ENCODE measurements around the gene NDRG4.

The NDRG4 gene

DNA sequence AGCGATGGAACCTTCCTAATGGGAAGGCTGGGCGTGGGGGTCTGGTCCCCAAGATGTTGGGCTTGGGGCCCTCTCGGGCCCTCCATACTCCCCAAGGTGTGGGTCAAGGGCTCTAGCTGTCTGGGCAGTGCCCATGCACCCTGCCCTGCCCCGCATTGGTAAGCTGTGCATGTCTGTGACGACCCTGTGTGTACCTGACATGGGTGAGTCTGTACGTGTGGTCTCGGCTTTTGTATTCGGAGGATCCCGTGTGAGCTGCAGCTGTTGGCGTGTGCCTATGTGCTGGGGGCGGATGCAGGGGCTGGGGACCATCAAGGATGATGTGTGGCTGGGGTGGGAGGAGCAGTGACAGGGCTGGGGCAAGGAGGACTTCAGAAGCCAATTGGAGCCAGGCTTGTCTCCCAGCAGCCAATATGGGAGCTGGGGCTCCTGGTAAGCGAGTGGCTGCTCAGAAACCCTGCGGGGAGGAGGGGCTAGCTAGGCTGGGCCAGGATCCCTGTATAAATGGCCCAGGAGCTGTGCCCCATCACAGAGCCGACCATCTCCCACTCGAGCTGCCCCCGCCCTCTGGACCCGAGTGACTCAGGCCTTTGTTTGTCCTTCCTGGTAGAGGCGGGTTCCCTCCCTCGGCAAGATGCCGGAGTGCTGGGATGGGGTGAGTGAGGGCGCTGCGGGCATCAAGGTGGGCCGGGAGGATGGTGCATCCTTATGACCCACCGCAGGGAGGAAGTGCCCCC lies at the start of gene NDRG4:
Gene NDRG4, plus strand, starts transcription at position 529 of the 737 bp plus-strand sequence. Its CDS starts 106 bp downstream, at position 635.
- no peak for DNase-seq

DNA sequence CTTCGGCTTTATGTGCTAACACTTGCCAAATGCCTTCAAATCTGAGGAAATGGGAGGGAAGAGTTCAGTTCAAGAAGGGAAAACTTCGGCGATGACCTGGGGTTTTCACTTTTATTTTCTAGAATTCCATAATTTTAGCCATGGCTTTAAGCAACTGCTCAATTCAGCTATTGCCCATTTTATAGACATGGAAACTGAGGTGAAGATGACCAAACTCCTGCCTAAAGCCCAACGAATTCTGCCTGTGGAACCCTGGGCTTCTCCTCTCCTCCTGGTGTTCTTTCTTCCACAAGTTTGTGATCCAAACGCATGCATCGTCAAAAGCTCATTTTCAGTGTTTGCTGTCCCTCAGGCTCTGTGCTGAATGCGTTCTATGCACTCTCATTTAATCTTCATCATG lies 49.4 kb upstream of the NDRG4 start:
- DNase-seq: no peak

GRCh38 chr16:58451265-58451689 lies 48.7 kb upstream of the NDRG4 start:
- no peak for DNase-seq

DNA sequence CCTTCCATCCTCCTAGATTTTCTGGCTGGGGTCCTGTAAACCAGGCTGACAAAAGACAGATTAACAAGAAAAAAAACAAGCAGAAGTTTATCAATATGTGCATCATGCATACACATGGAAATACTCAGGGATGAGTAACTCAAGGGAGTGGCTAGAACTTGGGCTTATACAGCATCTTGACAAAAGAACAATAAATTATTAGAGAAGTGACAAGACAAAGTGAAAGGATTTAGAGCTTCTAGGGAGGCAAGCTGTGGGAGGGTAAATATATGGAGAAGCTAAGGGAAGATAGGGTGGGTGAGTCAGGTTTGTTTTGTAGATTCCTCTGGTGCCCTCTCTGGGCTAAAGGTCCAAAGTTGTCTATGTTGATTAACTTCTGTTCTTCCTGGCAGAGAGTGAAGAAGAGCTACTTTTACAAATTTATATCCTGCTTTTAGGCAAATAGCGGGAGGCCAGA lies 48.0 kb upstream of the NDRG4 start:
- no peak for DNase-seq

GRCh38 chr16:58452640-58453039 lies 47.3 kb upstream of the NDRG4 start:
- DNase-seq: no peak

- DNase-seq: no peak
These were observed 45.8 kb upstream of the NDRG4 start for GRCh38 chr16:58454178-58454577.

DNA sequence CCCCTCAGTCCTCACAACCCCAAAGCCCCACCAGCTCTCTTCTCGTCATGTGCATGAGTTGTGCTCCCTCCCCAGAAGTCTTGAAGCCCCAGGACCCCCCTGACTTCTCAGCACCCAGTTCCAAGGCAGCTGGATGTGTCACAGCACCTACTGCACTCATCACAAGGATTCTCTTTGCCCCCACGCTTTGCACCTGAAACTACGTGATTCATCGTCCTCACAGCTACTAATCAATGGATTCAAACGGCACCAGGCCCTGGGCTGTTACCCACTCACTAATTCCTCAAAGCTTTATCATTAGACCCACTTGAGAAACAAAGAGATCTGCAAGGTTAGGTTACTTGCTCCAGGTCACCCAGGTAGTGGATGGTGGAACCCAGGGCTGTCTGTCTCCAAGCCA lies 45.1 kb upstream of the NDRG4 start:
- DNase-seq: no peak

DNA sequence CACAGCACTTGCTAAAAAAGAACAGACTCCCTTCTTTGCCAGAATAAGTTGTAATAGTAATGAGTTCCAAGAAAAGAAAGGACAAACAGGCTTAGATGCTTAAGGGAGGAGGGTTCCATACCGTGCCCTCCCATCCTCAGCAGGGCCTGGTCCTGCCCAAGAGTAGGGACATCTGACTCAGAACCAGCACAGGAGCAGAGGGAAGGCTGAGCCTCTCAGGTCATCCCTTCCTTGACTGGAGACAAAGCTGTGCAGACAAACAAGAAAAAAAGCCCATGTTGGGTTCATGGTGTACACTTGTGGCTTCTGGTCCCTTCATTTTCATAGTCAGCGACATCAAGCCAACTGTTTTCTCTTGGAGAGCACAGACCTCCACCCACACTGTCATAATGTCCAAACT lies 44.2 kb upstream of the NDRG4 start:
- DNase-seq: no peak

GRCh38 chr16:58456193-58456592 lies 43.8 kb upstream of the NDRG4 start:
- no peak for DNase-seq

DNA sequence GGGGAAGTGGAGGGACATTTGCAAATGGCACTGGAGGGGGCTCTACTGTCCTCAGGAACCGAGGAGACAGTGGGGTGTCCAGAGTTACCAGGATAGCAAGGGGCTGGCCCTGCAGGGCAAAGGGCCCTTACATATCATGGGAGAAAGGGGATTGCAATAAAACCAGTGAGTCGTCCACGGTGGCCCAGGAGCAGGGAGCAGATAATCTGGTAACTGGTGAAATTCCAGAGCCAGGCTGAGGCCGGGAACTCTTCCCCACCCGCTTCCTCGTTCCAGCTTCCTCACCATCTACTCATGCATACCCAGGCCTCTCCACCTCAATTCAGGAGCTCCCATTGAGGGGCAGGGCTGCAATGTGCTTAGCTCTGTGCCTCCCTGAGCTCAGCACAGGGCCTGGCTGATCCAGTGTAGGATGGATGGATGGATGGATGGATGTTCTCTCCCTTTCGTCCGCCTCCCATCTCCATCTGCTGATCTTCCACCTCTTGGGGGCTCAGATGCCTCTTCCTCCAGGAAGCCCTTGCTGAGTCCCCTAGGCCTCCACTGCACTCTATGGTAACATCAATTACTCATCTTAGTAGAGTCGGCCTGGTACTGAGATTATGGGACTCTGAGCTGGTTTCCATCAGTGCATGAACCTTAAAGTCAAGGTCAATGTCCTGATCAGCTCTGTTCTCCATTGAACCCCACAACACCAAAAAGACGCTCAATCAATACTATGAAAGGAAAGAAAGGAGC lies 41.2 kb upstream of the NDRG4 start:
- DNase-seq: no peak

GRCh38 chr16:58459344-58460218 lies 40.4 kb upstream of the NDRG4 start:
- DNase-seq: no peak

DNA sequence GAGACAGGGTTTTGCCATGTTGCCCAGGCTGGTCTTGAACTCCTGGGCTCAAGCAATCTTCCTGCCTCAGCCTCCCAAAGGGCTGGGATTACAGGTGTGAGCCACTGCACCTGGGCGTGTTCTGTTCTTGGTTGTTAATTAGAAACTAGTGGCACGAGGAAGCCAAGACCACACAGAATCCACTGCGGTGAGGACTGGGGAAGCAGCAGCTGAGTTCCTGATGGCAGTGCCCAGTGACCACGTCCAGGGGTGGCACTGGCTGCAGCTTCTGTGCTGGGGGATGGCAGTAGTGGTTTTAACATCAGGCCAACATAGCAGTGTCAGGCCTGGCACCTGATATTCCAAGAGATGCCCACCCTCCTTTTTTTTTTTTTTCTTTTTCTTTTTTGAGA lies 39.7 kb upstream of the NDRG4 start:
- DNase-seq: no peak

- DNase-seq: no peak
These were observed 38.9 kb upstream of the NDRG4 start for GRCh38 chr16:58461056-58461455.

DNA sequence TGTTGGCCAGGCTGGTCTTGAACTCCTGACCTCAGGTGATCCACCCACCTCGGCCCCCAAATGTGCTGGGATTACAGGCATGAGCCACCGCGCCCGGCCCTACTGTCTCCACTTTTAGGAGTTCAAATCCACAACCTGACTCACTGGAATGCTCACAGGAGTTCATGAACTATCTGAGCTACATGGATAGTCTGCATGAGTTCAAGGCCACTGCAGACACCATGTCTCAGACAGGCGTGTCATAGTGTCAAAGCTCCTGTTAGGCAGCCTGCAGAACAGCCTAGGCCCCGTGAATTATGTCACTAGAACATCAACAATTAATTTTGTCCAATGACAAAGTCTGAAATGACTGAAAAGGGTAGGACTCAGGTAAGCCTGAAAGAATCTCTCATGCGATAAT lies 38.3 kb upstream of the NDRG4 start:
- no peak for DNase-seq

DNA sequence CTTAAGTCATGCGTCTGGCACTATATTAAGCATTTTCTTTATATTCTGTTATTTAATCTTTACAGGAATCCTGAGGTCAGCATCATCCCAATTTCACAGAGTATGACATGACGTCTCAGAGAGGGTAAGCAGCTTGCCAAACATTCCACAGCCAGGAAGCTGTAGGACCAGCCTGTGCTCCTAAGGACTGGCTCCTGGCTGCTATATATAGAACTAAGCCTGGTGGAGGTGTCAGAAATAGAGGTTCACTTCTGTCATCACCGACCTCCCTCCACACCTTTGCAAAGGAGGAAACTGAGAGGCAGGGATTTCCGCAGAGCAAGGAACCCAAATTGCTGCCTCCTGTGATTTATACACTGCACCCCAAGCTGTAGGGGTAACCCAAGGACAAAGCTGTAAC lies 37.9 kb upstream of the NDRG4 start:
- DNase-seq: no peak

GRCh38 chr16:58462499-58462996 lies 37.4 kb upstream of the NDRG4 start:
- no peak for DNase-seq

- DNase-seq: no peak
These were observed 36.7 kb upstream of the NDRG4 start for GRCh38 chr16:58462997-58463941.

DNA sequence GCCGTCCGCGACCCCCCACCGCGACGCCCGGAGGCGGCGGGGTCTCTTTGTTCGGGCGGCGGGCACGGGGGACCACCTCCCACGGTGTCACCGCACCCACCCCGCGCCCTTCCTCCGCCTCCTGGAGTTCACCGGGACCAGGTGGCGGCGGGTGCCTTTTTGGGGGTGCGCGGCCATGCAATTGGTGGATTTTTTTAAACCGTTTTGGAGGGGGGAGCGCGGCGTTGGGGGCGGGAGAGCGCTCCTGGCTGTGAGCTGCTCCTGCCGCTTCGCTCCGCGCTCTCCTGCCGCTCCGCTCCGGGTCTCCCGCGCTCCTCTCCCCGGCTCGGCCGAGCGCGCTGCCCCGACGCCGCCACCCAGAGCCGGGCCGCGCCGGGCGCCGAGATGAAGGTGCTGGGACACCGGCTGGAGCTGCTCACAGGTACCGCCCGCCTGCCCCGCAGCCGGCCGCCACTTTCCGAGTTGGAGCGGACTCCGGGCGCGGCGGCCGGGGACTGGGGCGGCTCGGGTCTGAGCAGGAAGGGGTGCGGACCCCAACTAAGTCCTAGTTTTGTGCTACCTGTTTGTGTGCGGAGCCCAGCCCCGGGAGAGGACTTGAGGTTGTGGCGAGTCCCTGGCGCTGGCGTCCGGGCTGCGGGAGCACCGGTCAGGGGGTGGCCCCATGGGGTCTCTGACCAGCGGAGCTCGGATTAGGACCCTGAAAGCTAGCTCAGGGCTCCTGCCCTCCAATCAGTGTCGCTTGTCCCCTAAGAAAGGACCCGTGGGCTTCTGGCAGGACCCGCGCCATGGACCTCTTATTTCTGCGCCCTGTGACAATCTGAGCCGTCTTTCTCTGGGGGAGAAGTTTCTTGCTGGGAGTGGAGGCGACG lies 35.7 kb upstream of the NDRG4 start:
- no peak for DNase-seq

GRCh38 chr16:58464916-58465731 lies 34.8 kb upstream of the NDRG4 start:
- no peak for DNase-seq

- no peak for DNase-seq
These were observed 34.1 kb upstream of the NDRG4 start for GRCh38 chr16:58465817-58466216.
